Heart left ventricle (tissue), 13 donors: ENCODE measurements around the gene CENPO.

Experiments
- CTCF ChIP-seq, 12 donors: fragments of 200-600 bp; sonication (generic) in 4 of 12; IDR thresholded peaks; one replicate each; pipeline versions ENCODE4 v1.5.0 to v1.8.0; 2018 to 2022; ENCODE audit warnings: antibody characterized with exemption in 12 of 12, mild to moderate bottlenecking in 5 of 12
- POLR2A ChIP-seq, 2 donors: fragments of 450-650 bp; IDR thresholded peaks; one replicate each; pipeline ENCODE4 v1.6.1; 2017; ENCODE audit warnings: antibody characterized with exemption in 2 of 2, mild to moderate bottlenecking in 2 of 2, moderate library complexity in 2 of 2
- donor health status: ischemic (EF 13 %, LVEDD 7.1; RV severe dilation, severe dysfunction).
- donor health status: DM: no; HTN: yes; CAD: no.
- donor health status: DM: no; HTN: no; CAD: no.
- donor health status: ischemic (EF 25% LVEDD 6.9; RV normal size, moderate dysfunction).
- donor health status: ischemic (EF 25% LVEDD 5.7; RV mildly dilated, moderate dysfunction).
- donor health status: ischemic (EF 35%, LVEDD 5.7; RV mildly dilated, moderate dysfunction).
- donor health status: nonischemic (EF 11% LVEDD 7.7; RV severe dilation, severe dysfunction).
- donor health status: DM: yes; HTN: yes; CAD: no.
- donor health status: PGD.
- donor health status: ischemic (EF 29% LVEDD 5.4; RV normal size, mild dysfunction).
- donor health status: nonischemic (EF 23%, LVEDD 6.1; RV moderate dilation, normal function).

- TF ChIP-seq CTCF (IDR thresholded peaks at IDR 0.05) (no peak), POLR2A (IDR thresholded peaks at IDR 0.05) (no peak)
Measured at GRCh38 chr2:24763843-24764242, 29.4 kb upstream of the CENPO start.
